ENCODE measurements around the gene SCNN1B.
"Not testable (repeated sequence)": the region's sequence is repeated elsewhere in the genome, so short reads cannot be mapped to it uniquely, and the experiment has no call there.

Gene SCNN1B

GRCh38 chr16:23290189-23291062 lies 11.7 kb upstream of the SCNN1B start:
- no peak for DNase-seq

GRCh38 chr16:23293016-23293415 lies 9.1 kb upstream of the SCNN1B start:
- DNase-seq = no peak

DNA sequence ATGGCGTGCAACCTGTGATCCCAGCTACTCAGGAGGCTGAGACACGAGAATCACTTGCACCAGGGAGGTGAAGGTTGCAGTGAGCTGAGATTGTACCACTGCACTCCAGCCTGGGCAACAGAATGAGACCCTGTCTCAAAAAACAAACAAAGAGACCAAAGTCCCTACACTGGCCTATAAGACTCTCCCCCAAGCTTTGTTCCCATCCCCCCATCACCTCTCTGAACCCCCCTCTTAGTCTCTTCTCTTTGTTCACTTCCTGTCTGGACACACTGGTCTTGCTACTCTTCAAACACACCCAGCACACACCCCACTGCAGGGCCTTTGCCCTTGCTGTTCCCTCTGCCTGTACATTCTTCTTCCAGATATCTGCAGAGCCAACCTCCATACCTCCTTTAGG lies 7.8 kb upstream of the SCNN1B start:
- DNase-seq = no peak

- no peak for DNase-seq
Measured at GRCh38 chr16:23296994-23297393, 5.1 kb upstream of the SCNN1B start.

- DNase-seq = no peak
Measured at GRCh38 chr16:23298290-23298915, 3.7 kb upstream of the SCNN1B start.

DNA sequence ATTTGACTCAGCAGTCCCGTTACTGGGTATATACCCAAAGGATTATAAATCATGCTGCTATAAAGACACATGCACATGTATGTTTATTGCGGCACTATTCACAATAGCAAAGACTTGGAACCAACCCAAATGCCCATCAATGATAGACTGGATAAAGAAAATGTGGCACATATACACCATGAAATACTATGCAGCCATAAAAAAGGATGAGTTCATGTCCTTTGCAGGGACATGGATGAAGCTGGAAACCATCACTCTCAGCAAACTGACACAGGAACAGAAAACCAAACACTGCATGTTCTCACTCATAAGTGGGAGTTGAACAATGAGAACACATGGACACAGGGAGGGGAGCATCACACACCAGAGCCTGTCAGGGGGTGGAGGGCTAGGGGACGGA lies 2.3 kb upstream of the SCNN1B start:
- not testable (repeated sequence) for DNase-seq

GRCh38 chr16:23301251-23302044 lies 654 bp upstream of the SCNN1B start:
- DNase-seq = no peak

DNA sequence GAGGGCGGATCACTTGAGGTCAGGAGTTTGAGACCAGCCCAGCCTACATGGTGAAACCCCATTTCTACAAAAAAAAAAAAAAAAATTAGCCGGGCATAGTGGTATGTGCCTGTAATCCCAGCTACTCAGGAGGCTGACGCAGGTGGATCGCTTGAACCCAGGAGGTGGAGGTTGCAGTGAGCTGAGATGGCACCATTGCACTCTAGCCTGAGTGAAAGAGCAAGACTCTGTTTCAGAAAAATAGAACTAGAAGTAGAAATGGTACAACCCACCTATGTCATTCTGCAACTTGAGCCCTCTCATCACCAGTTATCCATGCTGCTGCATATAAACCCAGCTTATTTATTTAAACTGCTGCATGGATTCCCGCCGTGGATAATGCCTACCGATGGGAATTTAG lies 1.6 kb downstream of the SCNN1B start:
- no peak for DNase-seq

DNA sequence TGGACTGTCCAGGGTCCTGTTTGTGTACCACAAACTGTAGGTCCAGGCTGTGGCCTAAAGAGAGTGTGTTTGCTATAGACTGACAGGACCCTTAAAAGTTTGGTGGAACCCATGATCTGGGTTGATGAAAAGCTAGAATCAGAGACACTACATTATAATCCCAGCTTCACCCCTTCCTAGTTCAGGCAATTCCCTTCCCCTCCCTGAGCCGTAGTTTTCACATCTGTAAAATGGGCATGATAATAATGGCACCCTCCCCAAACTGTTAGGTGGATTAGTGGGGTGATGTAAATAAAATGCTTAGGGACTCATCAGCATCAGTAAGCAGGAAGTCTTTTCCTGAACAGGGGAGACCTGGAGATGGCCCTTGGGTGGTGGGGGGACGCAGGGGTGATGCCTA lies 2.5 kb downstream of the SCNN1B start:
- no peak for DNase-seq

- DNase-seq = no peak
Measured at GRCh38 chr16:23306199-23307100, 4.3 kb downstream of the SCNN1B start.

GRCh38 chr16:23310217-23310616 lies 8.1 kb downstream of the SCNN1B start:
- DNase-seq = no peak

- DNase-seq = no peak
Measured at GRCh38 chr16:23310744-23311143, 8.6 kb downstream of the SCNN1B start.

DNA sequence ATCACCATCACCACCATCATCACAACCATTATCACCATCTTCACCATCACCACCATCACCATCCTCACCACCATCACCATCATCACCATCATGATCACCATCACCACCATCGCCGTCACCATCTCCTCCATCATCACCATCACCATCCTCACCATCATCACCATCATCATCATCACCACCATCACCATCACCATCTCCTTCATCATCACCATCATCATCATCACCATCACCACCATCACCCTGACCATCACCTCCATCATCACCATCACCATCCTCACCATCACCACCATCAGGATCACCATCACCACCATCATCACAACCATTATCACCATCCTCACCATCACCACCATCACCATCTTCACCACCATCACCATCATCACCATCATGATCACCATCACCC lies 14.1 kb downstream of the SCNN1B start:
- DNase-seq = no peak

GRCh38 chr16:23316634-23317265 lies 14.6 kb downstream of the SCNN1B start:
- DNase-seq = no peak

DNA sequence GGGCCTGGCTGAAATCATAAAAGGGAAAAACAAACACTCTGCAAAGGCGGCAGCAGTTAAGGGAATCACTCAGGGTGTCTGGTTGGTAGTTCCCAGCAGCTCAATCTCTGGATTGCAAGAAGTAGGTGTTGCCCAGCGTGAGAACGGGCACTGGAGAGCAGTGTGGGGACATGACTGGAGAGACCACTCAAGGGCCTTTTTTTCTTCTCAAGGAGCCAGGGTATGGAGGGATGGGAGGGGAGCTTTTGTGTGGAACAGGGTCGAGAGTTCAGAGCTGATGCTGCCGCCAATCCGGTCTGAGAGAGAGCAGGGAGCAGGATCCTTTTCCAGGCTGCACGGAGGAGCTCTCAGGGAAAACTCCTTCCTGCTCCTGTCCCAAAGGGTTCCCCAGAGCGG lies 15.2 kb downstream of the SCNN1B start:
- no peak for DNase-seq

- no peak for DNase-seq
Measured at GRCh38 chr16:23317751-23318150, 15.6 kb downstream of the SCNN1B start.

- no peak for DNase-seq
Measured at GRCh38 chr16:23318639-23319038, 16.5 kb downstream of the SCNN1B start.

GRCh38 chr16:23319861-23320615 lies 17.9 kb downstream of the SCNN1B start:
- no peak for DNase-seq

- no peak for DNase-seq
Measured at GRCh38 chr16:23320693-23321092, 18.6 kb downstream of the SCNN1B start.

- no peak for DNase-seq
Measured at GRCh38 chr16:23321206-23321875, 19.2 kb downstream of the SCNN1B start.

Data from right hindlimb (tissue), 1 donor.